ENCODE data around the gene C3.

GRCh38 chr19:6717036-6717435, 3.4 kb downstream of the C3 start:
- TF ChIP-seq YY1 (IDR thresholded peaks at IDR 0.05; ENCODE audit: extremely low read depth, insufficient replicate concordance, low read depth, low read length) (no peak), CTCF (IDR thresholded peaks at IDR 0.05 in 2 of 3, conservative IDR thresholded peaks at IDR 0.05 in 1 of 3; ENCODE audit: borderline replicate concordance in 1 of 3, insufficient read depth in 1 of 3, low read depth in 2 of 3, low read length in 2 of 3) (peak in 2 of 3 experiments; percentile 58 to 62; a peak in 5 of 6 replicates), SIN3A (IDR thresholded peaks at IDR 0.05; ENCODE audit: low read depth) (no peak), POLR2A (IDR thresholded peaks at IDR 0.05; ENCODE audit: borderline replicate concordance, extremely low read depth, insufficient read depth, insufficient read length) (no peak), SP1 (IDR thresholded peaks at IDR 0.05; ENCODE audit: low read depth) (no peak), JUND (IDR thresholded peaks at IDR 0.05) (no peak), CEBPB (IDR thresholded peaks at IDR 0.05; ENCODE audit: low read depth) (no peak), EZH2phosphoT487 (IDR thresholded peaks at IDR 0.05; ENCODE audit: borderline replicate concordance) (no peak), MAX (IDR thresholded peaks at IDR 0.05) (no peak; the same call in 1 of the 2 replicates)
